ENCODE measurements around the gene GNAS-AS1.
A peak's percentile ranks its signal among the peaks of the same experiment; 100 is the strongest.
"Not testable (repeated sequence)": the region's sequence is repeated elsewhere in the genome, so short reads cannot be mapped to it uniquely, and the experiment has no call there.

GNAS-AS1 gene

GRCh38 chr20:58829531-58829941, 21.2 kb downstream of the GNAS-AS1 start:
- DNase-seq, result no peak

GRCh38 chr20:58828804-58829203, 21.9 kb downstream of the GNAS-AS1 start:
- DNase-seq, result not testable (repeated sequence)

- DNase-seq, result no peak
These were observed 22.6 kb downstream of the GNAS-AS1 start for GRCh38 chr20:58828136-58828535.

- DNase-seq, result no peak
These were observed 24.4 kb downstream of the GNAS-AS1 start for GRCh38 chr20:58826271-58826670.

GRCh38 chr20:58825450-58825849, 25.3 kb downstream of the GNAS-AS1 start:
- no peak for DNase-seq

GRCh38 chr20:58824843-58825242, 25.9 kb downstream of the GNAS-AS1 start:
- no peak for DNase-seq

GRCh38 chr20:58822748-58823730, 27.7 kb downstream of the GNAS-AS1 start:
- no peak for DNase-seq

GRCh38 chr20:58822149-58822548, 28.6 kb downstream of the GNAS-AS1 start:
- DNase-seq, result no peak

- DNase-seq, result not testable (repeated sequence)
These were observed 30.2 kb downstream of the GNAS-AS1 start for GRCh38 chr20:58820515-58820914.

- no peak for DNase-seq
These were observed 30.8 kb downstream of the GNAS-AS1 start for GRCh38 chr20:58819921-58820320.

- DNase-seq, result peak; percentile 81
These were observed 32.0 kb downstream of the GNAS-AS1 start for GRCh38 chr20:58818586-58819285.

GRCh38 chr20:58817748-58818147, 33.0 kb downstream of the GNAS-AS1 start:
- DNase-seq, result no peak

GRCh38 chr20:58816957-58817651, 33.6 kb downstream of the GNAS-AS1 start:
- no peak for DNase-seq

- DNase-seq, result no peak
These were observed 34.7 kb downstream of the GNAS-AS1 start for GRCh38 chr20:58816051-58816450.

GRCh38 chr20:58815448-58815847, 35.3 kb downstream of the GNAS-AS1 start:
- no peak for DNase-seq

GRCh38 chr20:58813369-58813768, 37.3 kb downstream of the GNAS-AS1 start:
- no peak for DNase-seq

- no peak for DNase-seq
These were observed 39.4 kb downstream of the GNAS-AS1 start for GRCh38 chr20:58811334-58811733.

- DNase-seq, result no peak
These were observed 39.8 kb downstream of the GNAS-AS1 start for GRCh38 chr20:58810879-58811250.

- DNase-seq, result no peak
These were observed 40.4 kb downstream of the GNAS-AS1 start for GRCh38 chr20:58810116-58810878.

GRCh38 chr20:58808271-58809046, 42.2 kb downstream of the GNAS-AS1 start:
- no peak for DNase-seq

- DNase-seq, result no peak
These were observed 42.9 kb downstream of the GNAS-AS1 start for GRCh38 chr20:58807801-58808200.

GRCh38 chr20:58803533-58803932, 47.2 kb downstream of the GNAS-AS1 start:
- DNase-seq, result no peak
